ENCODE data around the gene EIF4G3. TPM values are rescaled to one million over a fixed set of nuclear protein-coding genes. Genes with fewer than 3 reads are reported as not detected.
"Not testable (repeated sequence)": the region's sequence is repeated elsewhere in the genome, so short reads cannot be mapped to it uniquely, and the experiment has no call there.

The EIF4G3 gene
- total and polyA plus RNA-seq, 9 of the 15 experiments (the other 6 are each of a cell fraction or from before 2014, with no cell fraction given) = 6.7 to 40.5 (median 32.1) TPM

DNA sequence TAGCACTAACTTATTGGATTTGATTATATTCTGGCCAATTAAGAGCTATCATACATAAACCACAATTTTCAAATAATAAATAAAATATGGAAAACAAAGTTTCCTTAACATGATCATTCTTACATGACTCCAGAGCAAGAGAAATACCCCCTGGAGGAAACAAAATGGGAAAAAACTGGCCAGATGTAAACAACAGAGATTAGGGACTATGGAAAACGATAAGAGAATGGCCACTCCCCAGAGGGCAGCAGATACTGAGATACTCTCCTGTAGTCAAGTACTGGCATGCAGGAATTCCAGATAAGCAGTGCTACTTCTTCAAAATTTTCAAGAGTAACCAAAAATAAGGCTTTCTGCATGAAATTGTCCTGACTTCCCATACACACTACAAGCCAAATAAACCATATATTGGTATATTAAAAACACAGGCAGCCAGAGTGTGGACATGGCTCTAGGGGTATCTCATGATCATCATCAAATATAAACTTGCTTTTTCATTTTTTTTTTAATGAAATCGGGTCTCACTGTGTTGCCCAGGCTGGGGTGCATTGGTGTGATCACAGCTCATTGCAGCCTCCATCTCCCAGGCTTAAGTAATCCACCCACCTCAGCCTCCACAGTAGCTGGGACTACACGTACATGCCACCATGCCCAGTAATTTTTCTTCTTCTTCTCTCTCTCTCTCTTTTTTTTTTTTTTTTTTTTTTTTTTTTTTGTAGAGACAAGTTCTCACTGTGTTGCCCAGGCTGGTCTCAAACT, 118.5 kb downstream of the EIF4G3 start (continued):
- TF ChIP-seq ZNF311 (CRISPR knock-in tag; IDR thresholded peaks at IDR 0.05) (no peak), HOXB6 (CRISPR knock-in tag; IDR thresholded peaks at IDR 0.05; ENCODE audit: borderline replicate concordance) (no peak)

DNA sequence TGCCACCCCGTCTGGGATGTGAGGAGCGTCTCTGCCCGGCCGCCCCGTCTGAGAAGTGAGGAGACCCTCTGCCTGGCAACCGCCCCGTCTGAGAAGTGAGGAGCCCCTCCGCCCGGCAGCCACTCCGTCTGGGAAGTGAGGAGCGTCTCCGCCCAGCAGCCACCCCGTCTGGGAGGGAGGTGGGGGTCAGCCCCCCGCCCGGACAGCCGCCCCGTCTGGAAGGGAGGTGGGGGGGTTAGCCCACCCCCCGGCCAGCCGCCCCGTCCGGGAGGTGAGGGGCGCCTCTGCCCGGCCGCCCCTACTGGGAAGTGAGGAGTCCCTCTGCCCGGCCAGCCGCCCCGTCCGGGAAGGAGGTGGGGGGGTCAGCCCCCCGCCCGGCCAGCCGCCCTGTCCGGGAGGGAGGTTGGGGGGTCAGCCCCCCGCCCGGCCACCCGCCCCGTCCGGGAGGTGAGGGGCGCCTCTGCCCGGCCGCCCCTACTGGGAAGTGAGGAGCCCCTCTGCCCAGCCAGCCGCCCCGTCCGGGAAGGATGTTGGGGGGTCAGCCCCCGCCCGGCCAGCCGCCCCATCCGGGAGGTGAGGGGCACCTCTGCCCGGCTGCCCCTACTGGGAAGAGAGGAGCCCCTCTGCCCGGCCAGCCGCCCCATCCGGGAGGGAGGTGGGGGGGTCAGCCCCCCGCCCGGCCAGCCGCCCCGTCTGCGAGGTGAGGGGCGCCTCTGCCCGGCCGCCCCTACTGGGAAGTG, 123.3 kb downstream of the EIF4G3 start:
- intact Hi-C loops (cut with micrococcal nuclease); CTCF ChIA-PET (ENCODE audit: low intra/inter-chr PET ratio); FAIRE-seq; H4K20me1 ChIP-seq (replicated peaks; ENCODE audit: control insufficient read depth, insufficient read depth, low read length); H3K79me2 ChIP-seq (ENCODE audit: control insufficient read depth, insufficient read depth, low read length); H3K9me1 ChIP-seq (ENCODE audit: control insufficient read depth, insufficient read depth, low read length); H3K9me3 ChIP-seq (replicated peaks; ENCODE audit: control insufficient read depth, insufficient read depth, low read depth, low read length); POLR2A ChIA-PET; H3K4me1 ChIP-seq (replicated peaks in 1 of 2; ENCODE audit: control insufficient read depth in 2 of 2, insufficient read depth in 2 of 2, low read length in 2 of 2); in situ Hi-C loops (cut with MboI); H3K27ac ChIP-seq (ENCODE audit: extremely low read depth, low read depth, low read length); BruUV-seq (replicated peaks); H3K27me3 ChIP-seq (ENCODE audit: control insufficient read depth in 2 of 2, insufficient read depth in 2 of 2, low read length in 2 of 2); H3K4me2 ChIP-seq (ENCODE audit: insufficient read depth, low read length); H3K9ac ChIP-seq (ENCODE audit: insufficient read depth in 1 of 2, low read depth in 2 of 2, low read length in 2 of 2); DNase-seq (ENCODE audit: extremely low read depth in 1 of 4, low spot score in 3 of 4); H3K36me3 ChIP-seq (ENCODE audit: control insufficient read depth, insufficient read depth, low read length); H3K4me3 ChIP-seq; ATAC-seq; H2AFZ ChIP-seq (ENCODE audit: low read depth, low read length): not testable (repeated sequence)
- WGBS (ENCODE audit: insufficient coverage, low coverage, missing lambda C conversion rate) = 100% methylated on average over 3 of the region's 59 CpGs

Data from K562 (cell line).